HepG2 (cell line): ENCODE measurements around the gene PEF1. TPM values are rescaled to one million over a fixed set of nuclear protein-coding genes. Genes with fewer than 3 reads are reported as not detected.

Source experiments
- ATAC-seq: fragments of 200-7000 bp; cut with Tn5 transposase; 3 replicates; pipeline ENCODE4 v1.9.1; 2020; ENCODE audit warnings: mild to moderate bottlenecking, moderate library complexity
- BruUV-seq: library from RNA; stranded (reverse); fragments of 400-500 nt; replicated peaks from 2 replicates; lab custom pipeline; 2021; lab: Mats Ljungman, UMichigan
- CTCF ChIA-PET: fragments of 300-600 bp; formaldehyde crosslinking; extraction: SDS; loops from one replicate; lab custom pipeline; 2021; ENCODE audit warnings: low total read pairs, inconsistent platforms, low intra/inter-chr PET ratio; lab: Yijun Ruan, JAX
- POLR2A ChIA-PET: fragments of 350-600 bp; sonication (Branson Sonifier 250); formaldehyde crosslinking; loops from one replicate; lab custom pipeline; 2020; ENCODE audit warnings: antibody characterized with exemption, inconsistent platforms; lab: Yijun Ruan, JAX
- DNase-seq: peaks from one replicate; pipeline ENCODE4 v3.0.0-alpha.2; 2015; ENCODE audit warnings: low spot score
- FAIRE-seq: peaks from 3 replicates; lab custom pipeline; 2011; peaks lifted over from hg19 to GRCh38; lab: Jason Lieb, UNC
- H2AFZ ChIP-seq: one replicate; pipeline ENCODE4 v1.6.1; 2011; ENCODE audit warnings: low read length, inconsistent platforms
- H3K27ac ChIP-seq: fragments of 300-600 bp; 3 replicates; pipeline ENCODE4 v1.8.0; 2011; ENCODE audit warnings: mixed run types, mild to moderate bottlenecking, mixed read lengths, low read length, inconsistent platforms; ENCODE audit not compliant: insufficient read depth; ENCODE audit errors: extremely low read length
- H3K27me3 ChIP-seq, 2 experiments: fragments of 200-600 bp in 1 of 2; 2 replicates in 1 of 2; 3 replicates in 1 of 2; pipeline versions ENCODE4 v1.6.0 to v1.8.0; 2011; ENCODE audit warnings: low read length in 2 of 2, mild to moderate bottlenecking in 2 of 2, moderate library complexity in 2 of 2, inconsistent platforms in 1 of 2; ENCODE audit not compliant: insufficient read depth in 2 of 2, control insufficient read depth in 1 of 2
- H3K36me3 ChIP-seq, 2 experiments: fragments of 200-600 bp in 1 of 2; replicated peaks in 1 of 2; 2 replicates in 1 of 2; 3 replicates in 1 of 2; pipeline versions ENCODE4 v1.5.1 to v1.8.0; 2011; ENCODE audit warnings: low read length in 2 of 2, inconsistent platforms in 1 of 2; ENCODE audit not compliant: insufficient read depth in 2 of 2, control insufficient read depth in 1 of 2
- H3K4me1 ChIP-seq: 2 replicates; pipeline ENCODE4 v1.5.1; 2012; ENCODE audit warnings: low read length, inconsistent platforms; ENCODE audit not compliant: insufficient read depth
- H3K4me2 ChIP-seq: 2 replicates; pipeline ENCODE4 v1.6.0; 2011; ENCODE audit warnings: low read depth, low read length, inconsistent platforms
- H3K4me3 ChIP-seq, 3 experiments: fragments of 200-600 bp in 1 of 3; sonication (generic), shearing (Covaris generic) in 1 of 3; replicated peaks in 1 of 3; 2 replicates each; pipeline ENCODE4 v1.5.1; 2011 to 2016; ENCODE audit warnings: low read length in 3 of 3, inconsistent platforms in 2 of 3, low read depth in 2 of 3, mild to moderate bottlenecking in 2 of 3, control low read depth in 1 of 3, mixed read lengths in 1 of 3; ENCODE audit not compliant: insufficient read depth in 1 of 3
- H3K79me2 ChIP-seq: one replicate; pipeline ENCODE4 v1.6.1; 2011; ENCODE audit warnings: low read length, inconsistent platforms; ENCODE audit not compliant: insufficient read depth
- H3K9ac ChIP-seq: 2 replicates; pipeline ENCODE4 v1.6.0; 2011; ENCODE audit warnings: mild to moderate bottlenecking, low read depth, low read length, inconsistent platforms; ENCODE audit not compliant: insufficient read depth
- H3K9me3 ChIP-seq: 2 replicates; pipeline ENCODE4 v1.5.1; 2012; ENCODE audit warnings: mild to moderate bottlenecking, low read length
- H4K20me1 ChIP-seq: 2 replicates; pipeline ENCODE4 v1.6.0; 2011; ENCODE audit warnings: inconsistent platforms, mild to moderate bottlenecking, low read length, moderate library complexity; ENCODE audit not compliant: insufficient read depth
- CBX5 ChIP-seq: sonication (generic); formaldehyde crosslinking; IDR thresholded peaks from 2 replicates; pipeline ENCODE4 v1.4.0; 2020; ENCODE audit warnings: missing genetic modification reagents, borderline replicate concordance
- CREB1 ChIP-seq, 2 experiments: fragments of 450-650 bp in 1 of 2; IDR thresholded peaks; 2 replicates each; pipeline ENCODE4 v1.6.1; 2016 to 2017; ENCODE audit warnings: control low read depth in 1 of 2, mild to moderate bottlenecking in 1 of 2, missing compliant biosample characterization in 1 of 2, missing genetic modification characterization in 1 of 2
- ETV5 ChIP-seq: IDR thresholded peaks from 2 replicates; pipeline ENCODE4 v1.6.1; 2018; ENCODE audit warnings: missing biosample characterization, missing genetic modification reagents, inconsistent platforms, borderline replicate concordance
- FOXO1 ChIP-seq: sonication (generic); formaldehyde crosslinking; IDR thresholded peaks from 2 replicates; pipeline ENCODE4 v1.4.0; 2020; ENCODE audit warnings: missing genetic modification reagents
- GABPB1 ChIP-seq: IDR thresholded peaks from 2 replicates; pipeline ENCODE4 v1.6.1; 2016; ENCODE audit warnings: mild to moderate bottlenecking, missing genetic modification reagents, moderate library complexity, missing compliant biosample characterization
- GLMP ChIP-seq: sonication (generic); formaldehyde crosslinking; IDR thresholded peaks from 2 replicates; pipeline ENCODE4 v1.9.0; 2021; ENCODE audit warnings: missing genetic modification reagents, mild to moderate bottlenecking, borderline replicate concordance
- KLF15 ChIP-seq: sonication (generic); formaldehyde crosslinking; IDR thresholded peaks from 2 replicates; pipeline ENCODE4 v1.8.1; 2023; ENCODE audit warnings: borderline replicate concordance, mild to moderate bottlenecking, inconsistent platforms, missing genetic modification reagents, mixed read lengths
- PAXIP1 ChIP-seq: sonication (generic); formaldehyde crosslinking; conservative IDR thresholded peaks from 2 replicates; pipeline ENCODE4 v1.4.0; 2020; ENCODE audit warnings: mild to moderate bottlenecking, missing genetic modification reagents, moderate library complexity
- SNAPC2 ChIP-seq: sonication (generic); formaldehyde crosslinking; IDR thresholded peaks from 2 replicates; pipeline ENCODE4 v1.8.1; 2022; ENCODE audit warnings: mild to moderate bottlenecking, missing genetic modification reagents
- SP140L ChIP-seq: sonication (generic); formaldehyde crosslinking; IDR thresholded peaks from 2 replicates; pipeline ENCODE4 v1.4.0; 2020; ENCODE audit warnings: missing genetic modification reagents, borderline replicate concordance
- ZIK1 ChIP-seq: sonication (generic); formaldehyde crosslinking; IDR thresholded peaks from 2 replicates; pipeline ENCODE4 v1.5.0; 2020; ENCODE audit warnings: mild to moderate bottlenecking, low read depth, missing genetic modification reagents, borderline replicate concordance
- ZNF138 ChIP-seq: sonication (generic); formaldehyde crosslinking; IDR thresholded peaks from 2 replicates; pipeline ENCODE4 v1.5.0; 2020; ENCODE audit warnings: mild to moderate bottlenecking, low read depth, missing genetic modification reagents
- ZNF234 ChIP-seq: sonication (generic); formaldehyde crosslinking; conservative IDR thresholded peaks from 2 replicates; pipeline ENCODE4 v1.5.1; 2020; ENCODE audit warnings: mild to moderate bottlenecking, missing genetic modification reagents
- ZNF441 ChIP-seq: sonication (generic); formaldehyde crosslinking; IDR thresholded peaks from 2 replicates; pipeline ENCODE4 v1.7.0; 2021; ENCODE audit warnings: missing genetic modification reagents, borderline replicate concordance
- ZNF790 ChIP-seq: sonication (generic); formaldehyde crosslinking; IDR thresholded peaks from 2 replicates; pipeline ENCODE4 v1.8.0; 2022; ENCODE audit warnings: missing genetic modification reagents, mild to moderate bottlenecking, borderline replicate concordance
- ZSCAN5A ChIP-seq: sonication (generic); formaldehyde crosslinking; IDR thresholded peaks from 2 replicates; pipeline ENCODE4 v1.8.0; 2022; ENCODE audit warnings: mild to moderate bottlenecking, missing genetic modification reagents, borderline replicate concordance
- WGBS: methylation state at CpG from one replicate; pipeline ENCODE4 v1.1.6; 2017; ENCODE audit warnings: low lambda C conversion rate; 5-methylcytosine and 5-hydroxymethylcytosine counted together
- in situ Hi-C: cut with HindIII; loops from 2 replicates; pipeline ENCODE4 v1.10.0; 2017; ENCODE audit warnings: low pct_unique_long_range_greater_than_20kb; ENCODE audit not compliant: extremely low pct_ligation_motif_present
- intact Hi-C: fragments of 100-400 bp; cut with micrococcal nuclease; formaldehyde crosslinking; loops from one replicate; pipeline ENCODE4 v1.10.0; 2022; ENCODE audit not compliant: unreplicated experiment
- polyA plus RNA-seq, 8 experiments: library from polyadenylated mRNA; depleted of rRNA in 3 of 8; stranded (reverse) in 7 of 8; unstranded in 1 of 8; fragments of >200 nt; fragmentation: Illumina TruSeq in 4 of 8; extraction: Trizol in 4 of 8; gene quantifications; 2 replicates each; pipeline versions ENCODE4 v1.2.1 to v1.2.3, GENCODE V29; 2011 to 2016; ENCODE audit warnings: low read depth in 4 of 8, missing spikeins in 1 of 8, mixed read lengths in 1 of 8; ENCODE audit not compliant: insufficient read depth in 1 of 8
- total RNA-seq, 5 experiments: library from RNA; depleted of rRNA; stranded (reverse); fragments of >200 nt; fragmentation: Illumina TruSeq; extraction: Trizol; gene quantifications; 2 replicates each; pipeline ENCODE4 v1.2.3, GENCODE V29; 2016; ENCODE audit warnings: low read depth in 1 of 5

Gene PEF1
- total and polyA plus RNA-seq, 2 of the 13 experiments (the other 11 are each of a cell fraction or from before 2014, with no cell fraction given), result 57.1 to 57.8 TPM

GRCh38 chr1:31643976-31644559 is 608 bp downstream of the PEF1 start:
- ATAC-seq (peak; percentile 69; the same call in 2 of the 3 replicates), FAIRE-seq (no peak), DNase-seq (no peak)
- peaks cover 4% of the 10 kb centered on the region for H4K20me1 ChIP-seq
- BruUV-seq, result TSS peak; percentile 76
- no peak overlapping the region for H2AFZ ChIP-seq
- H3K36me3 ChIP-seq, result peaks cover 2 to 4% of the 10 kb centered on the region in 2 experiments; a peak in 1 of 5 replicates
- intact Hi-C loops (no loop called here), in situ Hi-C loops (no loop called here)
- no peaks in the 10 kb centered on the region; a peak in 1 of 5 replicates for H3K27me3 ChIP-seq
- 1% methylated on average over 7 of the region's 18 CpGs for WGBS
- H3K79me2 ChIP-seq, result peaks cover 44% of the 10 kb centered on the region
- CTCF ChIA-PET, result no interaction called here
- POLR2A ChIA-PET, result interaction anchor here (1.0 to 2.7 kb wide), 9 partner anchors 11 to 347 kb away, joined by 3 to 22 read pairs (median 3); partner anchors contain the start of genes COL16A1, SNRNP40 and ZCCHC17
- H3K9me3 ChIP-seq, result no peaks in the 10 kb centered on the region
- H3K4me3 ChIP-seq, result peak overlapping the region; percentile 72 to 87 (median 84)
- H3K4me1 ChIP-seq, result peaks cover 72% of the 10 kb centered on the region
- H3K27ac ChIP-seq, result peak overlapping the region; percentile 89
- peak overlapping the region; percentile 93 for H3K9ac ChIP-seq
- H3K4me2 ChIP-seq, result peak overlapping the region; percentile 91
- TF ChIP-seq GABPB1 (CRISPR knock-in tag), result no peak
- no peak for TF ChIP-seq KLF15
- TF ChIP-seq ZSCAN5A (CRISPR knock-in tag), result 0 out of 2 replicates have a peak, but pooled peaks have one; percentile 19
- TF ChIP-seq FOXO1 (CRISPR knock-in tag), result no peak
- no peak for TF ChIP-seq ZNF234 (CRISPR knock-in tag)
- peak; percentile 27; the same call in 1 of the 2 replicates for TF ChIP-seq ETV5 (CRISPR knock-in tag)
- 0 out of 2 replicates have a peak, but pooled peaks have one; percentile 30 for TF ChIP-seq SP140L (CRISPR knock-in tag)
- 0 out of 2 replicates have a peak, but pooled peaks have one; percentile 9 for TF ChIP-seq ZNF138
- no peak for TF ChIP-seq CREB1 (IDR thresholded peaks at IDR 0.05)
- TF ChIP-seq CREB1 (CRISPR knock-in tag; IDR thresholded peaks at IDR 0.05), result no peak
- 0 out of 2 replicates have a peak, but pooled peaks have one; percentile 46 for TF ChIP-seq CBX5 (CRISPR knock-in tag)
- TF ChIP-seq GLMP (CRISPR knock-in tag), result no peak
- no peak for TF ChIP-seq ZNF790 (CRISPR knock-in tag)
- TF ChIP-seq PAXIP1 (CRISPR knock-in tag), result no peak
- peak; percentile 68; the same call in 1 of the 2 replicates for TF ChIP-seq SNAPC2 (CRISPR knock-in tag)
- no peak for TF ChIP-seq ZIK1 (CRISPR knock-in tag)
- 0 out of 2 replicates have a peak, but pooled peaks have one; percentile 4 for TF ChIP-seq ZNF441 (CRISPR knock-in tag)
